Measurements from ENCODE around the gene HOXC6.

HOXC6 gene

DNA sequence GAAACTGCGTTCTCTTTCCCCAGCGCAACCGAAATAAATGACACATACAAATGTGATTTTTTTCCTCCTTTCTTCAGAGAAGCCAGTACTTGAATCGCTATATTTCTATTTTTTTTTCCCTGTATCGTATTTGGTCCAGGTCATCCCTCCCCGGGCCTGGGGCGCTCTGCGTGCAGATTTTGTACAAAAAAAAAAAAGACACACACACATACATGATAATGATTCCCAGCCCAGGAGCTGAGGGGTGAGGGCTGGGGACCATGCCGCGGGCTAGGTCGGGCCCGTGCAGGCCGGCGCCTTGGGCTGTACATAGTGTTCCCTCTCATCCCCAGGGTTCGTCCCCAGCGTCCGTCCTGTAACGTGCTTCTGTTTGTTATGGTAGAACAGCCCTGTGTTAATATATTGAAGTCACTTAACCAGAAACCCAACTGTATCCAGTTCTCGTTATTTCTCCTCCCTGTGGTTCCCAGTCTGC, 25.3 kb upstream of the HOXC6 start:
- no peak for DNase-seq

GRCh38 chr12:54003625-54004024, 24.6 kb upstream of the HOXC6 start:
- no peak for DNase-seq

GRCh38 chr12:54004063-54004840, 24.0 kb upstream of the HOXC6 start:
- no peak for DNase-seq

GRCh38 chr12:54004841-54005530, 23.3 kb upstream of the HOXC6 start:
- no peak for DNase-seq

GRCh38 chr12:54005531-54005852, 22.7 kb upstream of the HOXC6 start:
- DNase-seq, result no peak

GRCh38 chr12:54005853-54006558, 22.2 kb upstream of the HOXC6 start:
- peak; percentile 91 for DNase-seq

DNA sequence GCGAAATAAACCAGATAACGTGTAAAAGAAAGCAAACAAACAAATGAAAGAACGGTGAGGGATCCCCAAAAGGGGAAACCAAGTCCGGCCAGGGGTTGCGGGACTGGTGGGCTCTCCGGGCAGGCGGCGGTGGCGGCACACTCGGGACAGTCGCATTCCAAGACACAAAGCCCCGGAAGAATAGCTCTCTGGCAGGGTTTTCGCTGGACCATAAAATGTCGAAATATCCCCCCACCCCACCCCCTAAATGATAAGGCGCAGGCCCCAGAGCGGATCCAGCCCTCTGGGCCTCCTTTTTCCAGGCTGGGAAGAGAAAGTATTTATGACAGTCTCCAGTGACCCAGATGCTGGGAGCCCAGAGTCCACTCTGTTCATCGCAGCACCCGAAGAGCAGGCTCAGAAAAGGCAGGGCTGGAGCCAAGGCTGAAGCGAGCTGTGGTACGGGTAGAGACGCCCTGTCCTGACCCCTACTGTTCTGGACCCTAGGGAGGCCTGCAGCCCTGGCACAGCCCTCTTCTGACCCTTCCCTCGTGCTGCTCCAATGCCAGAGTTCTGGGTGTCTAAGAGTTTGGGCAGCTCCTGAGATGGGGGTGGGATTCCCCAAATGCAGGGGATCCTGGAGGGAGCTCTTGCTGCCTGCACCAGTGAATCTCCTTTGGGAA, 21.6 kb upstream of the HOXC6 start:
- no peak for DNase-seq

GRCh38 chr12:54007538-54008259, 20.5 kb upstream of the HOXC6 start:
- DNase-seq, result no peak

GRCh38 chr12:54008260-54008552, 20.0 kb upstream of the HOXC6 start:
- DNase-seq, result no peak

- DNase-seq, result no peak
Measured at GRCh38 chr12:54009171-54010052, 18.8 kb upstream of the HOXC6 start.

GRCh38 chr12:54010053-54010971, 17.9 kb upstream of the HOXC6 start:
- DNase-seq, result no peak

GRCh38 chr12:54010972-54011664, 17.1 kb upstream of the HOXC6 start:
- no peak for DNase-seq

DNA sequence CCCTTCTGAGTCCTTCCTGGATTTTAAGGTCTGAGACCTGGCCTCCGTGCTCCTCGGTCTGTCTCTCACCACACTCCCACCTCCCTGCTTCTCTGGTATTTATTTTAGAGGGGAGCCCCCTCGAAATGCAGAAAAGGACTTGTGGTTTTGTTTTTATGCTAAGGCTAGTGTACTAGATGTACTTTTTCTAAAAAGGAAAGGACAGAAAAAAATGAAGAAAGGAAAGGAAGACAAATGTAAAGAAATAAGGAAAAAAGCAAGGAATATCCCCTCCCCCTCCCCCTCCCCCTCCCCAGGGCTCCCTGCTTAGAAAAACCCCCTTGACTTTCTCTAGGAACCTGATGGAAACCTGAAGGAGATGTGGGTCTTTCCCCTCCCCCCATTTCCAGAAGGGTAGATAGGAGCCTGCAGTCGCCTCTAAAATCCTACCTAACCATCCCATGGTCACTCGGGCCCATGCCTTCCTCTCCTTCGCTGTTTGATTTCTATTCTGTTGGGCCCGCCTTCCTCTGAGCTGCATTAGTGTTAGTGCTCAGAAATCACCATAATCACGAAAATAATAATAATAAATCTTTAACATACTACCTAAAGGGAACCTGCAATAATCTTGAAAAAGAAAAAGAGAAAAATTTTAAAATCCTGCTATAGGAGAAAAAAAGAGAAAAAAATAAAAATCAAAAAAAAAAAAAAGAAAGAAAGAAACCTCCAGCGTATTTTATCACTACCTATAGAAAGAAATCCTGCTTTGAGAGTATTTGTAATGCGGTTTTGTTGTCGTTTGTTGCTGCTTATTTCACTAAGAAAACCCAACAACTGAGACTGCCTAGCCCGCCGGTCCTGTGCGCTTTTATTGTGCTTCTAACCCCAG, 16.3 kb upstream of the HOXC6 start:
- no peak for DNase-seq

DNA sequence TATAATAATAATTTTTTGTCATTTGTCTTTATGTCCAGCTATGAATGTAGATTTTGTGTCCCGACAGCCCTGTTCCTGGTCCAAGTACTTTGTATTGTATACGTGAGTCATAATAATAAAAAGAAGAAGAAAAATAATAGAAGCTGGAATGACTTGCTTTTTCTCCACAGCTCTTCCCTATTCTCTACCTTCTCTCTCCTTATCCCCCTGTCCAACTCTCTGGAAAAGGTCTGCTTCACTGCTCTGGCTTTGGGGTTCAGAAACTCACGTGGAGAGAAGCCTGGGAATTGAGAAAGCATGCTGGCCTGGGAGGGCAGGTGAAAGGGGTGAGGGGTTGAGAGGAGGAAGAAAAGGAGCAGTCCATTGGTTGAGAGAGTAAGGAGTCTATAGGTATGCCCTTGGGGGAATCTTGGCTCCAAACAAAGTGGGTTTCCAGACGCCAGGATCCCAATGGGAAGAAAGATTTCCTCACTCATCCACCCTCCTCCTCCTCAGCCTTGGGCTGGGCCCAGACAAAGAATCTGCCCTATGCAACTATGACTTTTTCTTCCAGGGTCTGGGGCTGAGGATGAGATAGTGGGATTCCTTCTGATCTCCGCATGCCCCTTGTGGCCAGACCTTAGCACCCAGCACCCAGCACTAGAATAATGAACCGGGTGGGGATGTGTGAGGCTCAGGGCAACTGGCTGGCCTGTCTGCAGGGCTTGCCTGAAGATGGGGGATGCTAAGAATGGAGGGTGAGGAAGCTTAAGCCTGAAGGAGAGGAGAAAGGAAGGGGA, 15.4 kb upstream of the HOXC6 start:
- no peak for DNase-seq

DNA sequence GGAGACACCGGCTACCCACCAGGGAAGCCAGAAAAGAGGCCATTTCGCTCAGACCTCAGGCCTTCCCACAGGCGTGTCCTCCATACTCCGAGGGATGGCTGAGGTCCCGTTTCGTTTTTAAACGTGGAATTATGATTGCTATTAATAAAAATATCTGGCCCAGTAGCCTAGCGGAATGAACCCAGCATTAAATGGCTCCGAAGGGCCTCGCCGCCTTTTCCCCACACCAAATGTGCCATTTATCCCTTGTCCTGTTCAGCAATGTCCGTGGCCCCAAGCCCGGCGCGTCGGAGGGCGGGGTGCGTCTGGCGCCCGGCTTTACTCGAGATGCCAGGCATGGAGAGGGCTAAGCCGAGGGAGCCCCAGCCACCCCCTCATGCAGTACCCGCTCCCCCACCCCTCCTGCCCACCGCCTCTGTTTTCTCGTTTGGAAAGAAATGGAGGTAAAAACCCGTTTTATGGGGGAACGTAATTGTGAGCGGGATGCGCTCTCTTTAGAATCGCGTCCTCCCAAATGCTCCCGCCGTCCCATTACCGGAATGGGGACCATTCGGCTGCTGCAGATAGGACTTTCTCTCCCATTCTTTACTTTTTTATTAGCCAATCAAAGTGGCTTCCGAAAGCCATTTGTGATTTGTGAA, 13.7 kb upstream of the HOXC6 start:
- no peak for DNase-seq

DNA sequence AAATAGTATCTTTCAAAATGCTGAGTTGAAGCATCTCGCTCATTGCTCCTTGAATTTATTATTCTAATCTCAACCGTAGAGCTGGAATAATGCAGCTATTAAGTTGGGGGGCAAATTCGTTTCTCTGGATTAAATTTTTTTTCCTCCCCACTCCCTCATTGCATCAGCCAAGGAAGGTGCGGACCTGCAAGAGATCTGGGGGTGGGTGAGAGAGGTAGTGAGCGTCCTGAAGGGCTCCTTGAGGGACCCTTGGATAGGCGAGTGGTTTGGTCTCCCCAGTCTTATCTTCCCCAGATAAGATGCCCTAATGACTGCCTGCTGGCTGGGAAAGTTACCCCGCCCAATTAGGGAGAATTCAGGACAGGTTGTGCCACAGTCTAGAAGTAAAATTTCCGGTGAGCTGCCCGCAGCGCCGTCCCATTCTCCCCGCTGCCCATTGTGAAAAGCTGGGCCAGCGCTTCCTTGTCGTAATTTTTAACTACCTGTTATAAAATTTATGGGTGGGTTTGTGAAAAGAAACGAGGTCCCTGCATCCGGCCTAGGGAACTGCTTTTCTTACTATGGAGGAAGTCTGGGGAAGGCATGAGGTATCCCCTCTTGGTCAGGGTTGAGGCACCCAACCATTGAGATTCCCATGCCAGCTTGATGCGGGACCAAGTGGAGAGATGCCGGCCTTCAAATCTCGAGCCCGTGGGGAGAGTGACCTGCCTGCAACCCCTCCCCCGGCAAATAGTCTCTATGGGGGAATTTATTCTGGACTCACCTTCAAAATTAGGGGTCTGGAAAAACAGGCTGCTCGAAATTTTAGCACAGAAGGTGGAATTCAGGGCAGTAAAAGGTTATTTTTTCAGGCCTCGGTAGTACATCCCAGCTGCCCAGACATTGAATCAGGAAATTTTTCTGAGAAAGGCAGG, 13.0 kb upstream of the HOXC6 start:
- DNase-seq, result no peak

GRCh38 chr12:54016051-54016450, 12.2 kb upstream of the HOXC6 start:
- DNase-seq, result no peak
